Measurements from ENCODE around the gene COG1. TPM values are rescaled to one million over a fixed set of nuclear protein-coding genes. Genes with fewer than 3 reads are reported as not detected.
A peak's percentile ranks its signal among the peaks of the same experiment; 100 is the strongest.
"Not testable (repeated sequence)": the region's sequence is repeated elsewhere in the genome, so short reads cannot be mapped to it uniquely, and the experiment has no call there.

The COG1 gene
- 41.2 TPM for total RNA-seq (2021; ENCODE audit: unreplicated experiment)
- polyA plus RNA-seq (2012; ENCODE audit: insufficient read length) = 42.3 TPM
- Bru-seq, nascent RNA = percentile 79 among the genes with signal in this experiment
- percentile 76 among the genes with signal in this experiment for BruChase-seq, experiment 1, labeled RNA remaining after a 2-hour chase
- percentile 84 among the genes with signal in this experiment for BruChase-seq, experiment 2, labeled RNA remaining after a 6-hour chase
- long read RNA-seq, full-length matches to known transcripts = 89 of 168 reads
- long read RNA-seq, partial matches to known transcripts = 52 of 168 reads
- long read RNA-seq, other reads (novel, unspliced or antisense) = 27 of 168 reads

- intact Hi-C loops (cut with micrococcal nuclease; ENCODE audit: unreplicated experiment) (loop anchor here (1.0 kb wide), 1 partner anchor 468 kb away; no protein-coding TSS in a partner anchor), in situ Hi-C loops (cut with HindIII; ENCODE audit: low pct_unique_long_range_greater_than_20kb, low sequenced_read_pairs) (no loop called here)
- H3K27me3 ChIP-seq (ENCODE audit: control insufficient read depth, insufficient read depth, low read length) = no peaks in the 10 kb centered on the region
- H3K27ac ChIP-seq (ENCODE audit: low read length) = peak within 1 kb of the TSS; percentile 90
- CTCF ChIA-PET = interaction anchor here (0.6 to 0.9 kb wide), 2 partner anchors 50 to 636 kb away, joined by 4 read pairs; no protein-coding TSS in a partner anchor
- no peaks in the 10 kb centered on the region for H3K9me3 ChIP-seq (ENCODE audit: control insufficient read depth, insufficient read depth, low read depth, low read length)
- POLR2A ChIA-PET = interaction anchor here (0.5 to 0.9 kb wide), 3 partner anchors 50 to 528 kb away, joined by 5 to 7 read pairs (median 7); no protein-coding TSS in a partner anchor
- DNase-seq (ENCODE audit: low read depth, low spot score) = no peak
- no TSS peak for BruUV-seq (replicated peaks)
- peaks cover 14% of the 10 kb centered on the region; the same call in 1 of the 2 replicates for H3K4me1 ChIP-seq (ENCODE audit: control insufficient read depth, insufficient read depth, low read length)
- H3K4me3 ChIP-seq (ENCODE audit: low read depth in 2 of 2, low read length in 2 of 2) = peak within 1 kb of the TSS; percentile 62 to 89
- TF ChIP-seq POLR2AphosphoS5 (IDR thresholded peaks at IDR 0.05; ENCODE audit: low read depth, low read length) = peak; percentile 51; the same call in 1 of the 2 replicates
- peak; percentile 50 for TF ChIP-seq SIN3A (IDR thresholded peaks at IDR 0.05; ENCODE audit: borderline replicate concordance, insufficient read depth, low read depth, low read length)
- TF ChIP-seq TCF7L2 (IDR thresholded peaks at IDR 0.05; ENCODE audit: low read depth, low read length) = no peak
- peaks cover 12% of the 10 kb centered on the region; the same call in 1 of the 2 replicates for H3K36me3 ChIP-seq (ENCODE audit: control insufficient read depth, insufficient read depth, low read length)
- peak; percentile 87 for ATAC-seq
Measured at GRCh38 chr17:73192894-73193701, at the start of gene COG1. COG1 (plus strand) TSS chr17:73193055; CDS start chr17:73193070, 15 bp downstream.

GRCh38 chr17:73144209-73144608 is 48.6 kb upstream of the COG1 start:
- H3K9me3 ChIP-seq (ENCODE audit: control insufficient read depth, insufficient read depth, low read depth, low read length); in situ Hi-C loops (cut with HindIII; ENCODE audit: low pct_unique_long_range_greater_than_20kb, low sequenced_read_pairs); H3K4me3 ChIP-seq (ENCODE audit: low read depth in 2 of 2, low read length in 2 of 2); POLR2A ChIA-PET; intact Hi-C loops (cut with micrococcal nuclease; ENCODE audit: unreplicated experiment); DNase-seq (ENCODE audit: low read depth, low spot score); H3K27me3 ChIP-seq (ENCODE audit: control insufficient read depth, insufficient read depth, low read length); BruUV-seq (replicated peaks); H3K4me1 ChIP-seq (ENCODE audit: control insufficient read depth, insufficient read depth, low read length); CTCF ChIA-PET; H3K36me3 ChIP-seq (ENCODE audit: control insufficient read depth, insufficient read depth, low read length); H3K27ac ChIP-seq (ENCODE audit: low read length); ATAC-seq: not testable (repeated sequence)

- ChIA-PET POLR2A (interaction anchor here (0.6 kb wide), 1 partner anchor 11 kb away, joined by 3 read pairs; no protein-coding TSS in a partner anchor), CTCF (no interaction called here)
- Histone ChIP-seq H3K9me3 (ENCODE audit: control insufficient read depth, insufficient read depth, low read depth, low read length) (no peaks in the 10 kb centered on the region), H3K4me1 (ENCODE audit: control insufficient read depth, insufficient read depth, low read length) (no peaks in the 10 kb centered on the region), H3K36me3 (ENCODE audit: control insufficient read depth, insufficient read depth, low read length) (no peaks in the 10 kb centered on the region), H3K27me3 (ENCODE audit: control insufficient read depth, insufficient read depth, low read length) (no peaks in the 10 kb centered on the region), H3K27ac (ENCODE audit: low read length) (no peak overlapping the region), H3K4me3 (ENCODE audit: low read depth in 2 of 2, low read length in 2 of 2) (no peak overlapping the region)
- DNase-seq (ENCODE audit: low read depth, low spot score) (no peak), ATAC-seq (no peak)
- TF ChIP-seq CTCF (IDR thresholded peaks at IDR 0.05) = no peak
- no peak for TF ChIP-seq REST (IDR thresholded peaks at IDR 0.05; ENCODE audit: insufficient read depth in 1 of 2, low read depth in 2 of 2, low read length in 1 of 2)
- TF ChIP-seq SIN3A (IDR thresholded peaks at IDR 0.05; ENCODE audit: borderline replicate concordance, insufficient read depth, low read depth, low read length) = no peak
- TF ChIP-seq POLR2AphosphoS5 (IDR thresholded peaks at IDR 0.05; ENCODE audit: low read depth, low read length) = no peak
- no peak for TF ChIP-seq TCF7L2 (IDR thresholded peaks at IDR 0.05; ENCODE audit: low read depth, low read length)
- in situ Hi-C loops (cut with HindIII; ENCODE audit: low pct_unique_long_range_greater_than_20kb, low sequenced_read_pairs) = no loop called here
- intact Hi-C loops (cut with micrococcal nuclease; ENCODE audit: unreplicated experiment) = no loop called here
- no TSS peak for BruUV-seq (replicated peaks)
Measured at GRCh38 chr17:73145641-73146040, 47.2 kb upstream of the COG1 start.

- POLR2A ChIA-PET; in situ Hi-C loops (cut with HindIII; ENCODE audit: low pct_unique_long_range_greater_than_20kb, low sequenced_read_pairs); H3K4me1 ChIP-seq (ENCODE audit: control insufficient read depth, insufficient read depth, low read length); intact Hi-C loops (cut with micrococcal nuclease; ENCODE audit: unreplicated experiment); H3K4me3 ChIP-seq (ENCODE audit: low read depth in 2 of 2, low read length in 2 of 2); H3K36me3 ChIP-seq (ENCODE audit: control insufficient read depth, insufficient read depth, low read length); BruUV-seq (replicated peaks); CTCF ChIA-PET; DNase-seq (ENCODE audit: low read depth, low spot score); H3K27me3 ChIP-seq (ENCODE audit: control insufficient read depth, insufficient read depth, low read length); H3K27ac ChIP-seq (ENCODE audit: low read length); H3K9me3 ChIP-seq (ENCODE audit: control insufficient read depth, insufficient read depth, low read depth, low read length); ATAC-seq: not testable (repeated sequence)
Measured at GRCh38 chr17:73147791-73148190, 45.1 kb upstream of the COG1 start.

Measured in Panc1 (cell line).